ENCODE measurements around the gene NOL9. TPM values are rescaled to one million over a fixed set of nuclear protein-coding genes. Genes with fewer than 3 reads are reported as not detected.

The NOL9 gene
- total and polyA plus RNA-seq, 9 of the 15 experiments (the other 6 are each of a cell fraction or from before 2014, with no cell fraction given): 5.6 to 76.5 (median 47.3) TPM

GRCh38 chr1:6474815-6475282, 79.5 kb downstream of the NOL9 start:
- in situ Hi-C loops (cut with MboI) (loop anchor here (5.0 to 25.0 kb wide), 2 partner anchors 63 to 737 kb away; no protein-coding TSS in a partner anchor), intact Hi-C loops (cut with micrococcal nuclease) (loop anchor here (1.0 to 5.0 kb wide), 2 partner anchors 68 to 127 kb away; no protein-coding TSS in a partner anchor)
- H3K9me1 ChIP-seq (ENCODE audit: control insufficient read depth, insufficient read depth, low read length): no peaks in the 10 kb centered on the region
- H2AFZ ChIP-seq (ENCODE audit: low read depth, low read length): no peak overlapping the region
- peaks cover 33 to 75% of the 10 kb centered on the region in 2 experiments for H3K27me3 ChIP-seq (ENCODE audit: control insufficient read depth in 2 of 2, insufficient read depth in 2 of 2, low read length in 2 of 2)
- H3K9ac ChIP-seq (ENCODE audit: insufficient read depth in 1 of 2, low read depth in 2 of 2, low read length in 2 of 2): no peak overlapping the region
- WGBS (ENCODE audit: insufficient coverage, low coverage, missing lambda C conversion rate): 17% methylated on average over 11 of the region's 13 CpGs
- no peak for TF ChIP-seq NR2C2 (CRISPR knock-in tag; IDR thresholded peaks at IDR 0.05)
- no peak for TF ChIP-seq NR2C2 (tag; IDR thresholded peaks at IDR 0.05)
- peak; percentile 34 for TF ChIP-seq ZNF263 (CRISPR knock-in tag; IDR thresholded peaks at IDR 0.05; ENCODE audit: borderline replicate concordance)
- FAIRE-seq: no peak
- H3K36me3 ChIP-seq (ENCODE audit: control insufficient read depth, insufficient read depth, low read length): no peaks in the 10 kb centered on the region
- ChIA-PET POLR2A (no interaction called here), CTCF (ENCODE audit: low intra/inter-chr PET ratio) (interaction anchor here (1.3 kb wide), 2 partner anchors 127 to 228 kb away, joined by 4 to 6 read pairs; no protein-coding TSS in a partner anchor)
- H3K4me1 ChIP-seq (replicated peaks in 1 of 2; ENCODE audit: control insufficient read depth in 2 of 2, insufficient read depth in 2 of 2, low read length in 2 of 2): peaks cover 10 to 58% of the 10 kb centered on the region in 2 experiments; a peak in 4 of 5 replicates
- no peak overlapping the region for H3K4me2 ChIP-seq (ENCODE audit: insufficient read depth, low read length)
- H3K9me3 ChIP-seq (replicated peaks; ENCODE audit: control insufficient read depth, insufficient read depth, low read depth, low read length): no peaks in the 10 kb centered on the region
- ATAC-seq: 0 out of 3 replicates have a peak, but pooled peaks have one; percentile 3
- H3K79me2 ChIP-seq (ENCODE audit: control insufficient read depth, insufficient read depth, low read length): no peaks in the 10 kb centered on the region
- peaks cover 40% of the 10 kb centered on the region for H4K20me1 ChIP-seq (replicated peaks; ENCODE audit: control insufficient read depth, insufficient read depth, low read length)
- BruUV-seq (replicated peaks): no TSS peak
- H3K4me3 ChIP-seq: no peak overlapping the region
- H3K27ac ChIP-seq (ENCODE audit: extremely low read depth, low read depth, low read length): no peak overlapping the region
- DNase-seq (ENCODE audit: extremely low read depth in 1 of 4, low spot score in 3 of 4): no peak
